Adrenal gland (tissue), 12 donors: ENCODE data around the gene MNDA. TPM values are rescaled to one million over a fixed set of nuclear protein-coding genes. Genes with fewer than 3 reads are reported as not detected.
"Not testable (repeated sequence)": the region's sequence is repeated elsewhere in the genome, so short reads cannot be mapped to it uniquely, and the experiment has no call there.

ENCODE experiments used
- DNase-seq, 7 donors: peaks; one replicate each; pipeline ENCODE4 v3.0.0-alpha.2; 2019 to 2020
- H3K27ac ChIP-seq, 5 donors: fragments of 200-600 bp; sonication (generic) in 4 of 5; 1 replicate in 3 of 5; 2 replicates in 2 of 5; pipeline versions ENCODE4 v1.5.1 to v1.8.0; 2016 to 2020; ENCODE audit warnings: mild to moderate bottlenecking in 1 of 5
- H3K27me3 ChIP-seq: fragments of 200-600 bp; 2 replicates; pipeline ENCODE4 v1.8.0; 2021
- H3K36me3 ChIP-seq, 2 donors: fragments of 200-600 bp; replicated peaks in 1 of 2; 1 replicate in 1 of 2; 2 replicates in 1 of 2; pipeline versions ENCODE4 v1.5.1 to v1.8.0; 2018 to 2022
- H3K4me1 ChIP-seq, 2 donors: fragments of 200-600 bp; replicated peaks in 1 of 2; 1 replicate in 1 of 2; 2 replicates in 1 of 2; pipeline versions ENCODE4 v1.5.1 to v1.8.0; 2018 to 2021
- H3K4me3 ChIP-seq, 4 donors: fragments of 200-600 bp; sonication (generic) in 3 of 4; one replicate each; pipeline ENCODE4 v1.5.1; 2016 to 2018
- H3K9me3 ChIP-seq, 3 donors: fragments of 200-600 bp; sonication (generic) in 1 of 3; replicated peaks in 1 of 3; 1 replicate in 2 of 3; 2 replicates in 1 of 3; pipeline versions ENCODE4 v1.5.1 to v1.8.0; 2016 to 2021
- CTCF ChIP-seq, 6 experiments: fragments of 450-650 bp in 4 of 6; fragments of 200-600 bp in 2 of 6; sonication (generic) in 1 of 6; IDR thresholded peaks; 1 replicate in 5 of 6; 2 replicates in 1 of 6; pipeline versions ENCODE4 v1.5.1 to v1.8.0; 2016 to 2021; ENCODE audit warnings: antibody characterized with exemption in 6 of 6, mild to moderate bottlenecking in 2 of 6, moderate library complexity in 1 of 6
- POLR2A ChIP-seq, 2 donors: fragments of 450-650 bp; IDR thresholded peaks; one replicate each; pipeline ENCODE4 v1.6.1; 2017; ENCODE audit warnings: antibody characterized with exemption in 2 of 2, mild to moderate bottlenecking in 2 of 2, moderate library complexity in 1 of 2
- WGBS, 4 donors: extraction: QIAGEN DNeasy Blood & Tissue Kit in 2 of 4; methylation state at CpG; one replicate each; pipeline versions ENCODE4 v1.1.5 to v1.1.7; 2013 to 2017; 5-methylcytosine and 5-hydroxymethylcytosine counted together
- intact Hi-C, 2 donors: fragments of 100-400 bp; cut with DNase I; formaldehyde crosslinking; loops; one replicate each; pipeline versions ENCODE4 v1.14.1 to v1.15.0; 2022 to 2023
- polyA plus RNA-seq, 3 donors: library from polyadenylated mRNA; stranded (reverse); fragments of 200-250 nt in 2 of 3; fragments of 350-450 nt in 1 of 3; fragmentation: Illumina TruSeq in 1 of 3; extraction: RNeasy Lipid Tissue Mini Kit (QIAGEN cat#74804) in 1 of 3; gene quantifications; one replicate each; pipeline ENCODE4 v1.2.3, GENCODE V29; 2013 to 2014
- small RNA-seq, 2 donors: library from RNA; depleted of rRNA; stranded (forward); fragments of <200 nt; gene quantifications; one replicate each; pipeline ENCODE3, GENCODE V24; 2016
- total RNA-seq, 9 donors: library from RNA; depleted of rRNA in 4 of 9; stranded (reverse); fragments of >200 nt in 4 of 9; fragments of 120-200 nt in 1 of 9; fragmentation: NEBNext Ultra II Directional in 1 of 9; extraction: Animal tissue kit (Norgen Biotek cat#: 25700) in 1 of 9; gene quantifications; one replicate each; pipeline versions ENCODE4 v1.1.0 to v1.2.4, GENCODE V29; 2013 to 2023
- donor health status: healthy with polysubstance abuse.
- donor health status: Bipolar disorder and iron deficiency.
- donor health status: DM: yes; HTN: yes; CAD: no.
- donor health status: DM: no; HTN: no; CAD: no.
- donor health status: DM: no; HTN: no; CAD: no.
- donor health status: DM: yes; HTN: yes; CAD: no.

MNDA gene
- total and polyA plus RNA-seq, 12 donors = 3.1 to 17.9 (median 13.6) TPM

GRCh38 chr1:158864595-158864994, 33.4 kb downstream of the MNDA start:
- intact Hi-C loops = no loop called here
- Histone ChIP-seq H3K27ac (no peak overlapping the region), H3K9me3 (no peaks in the 10 kb centered on the region), H3K4me1 (no peaks in the 10 kb centered on the region), H3K27me3 (no peaks in the 10 kb centered on the region), H3K36me3 (no peaks in the 10 kb centered on the region), H3K4me3 (no peak overlapping the region)
- WGBS, 4 donors = 56 to 87% (median 62%) methylated on average over 2 to 6 of the region's 6 CpGs
- no peak for DNase-seq
- TF ChIP-seq CTCF (IDR thresholded peaks at IDR 0.05) (no peak), POLR2A (IDR thresholded peaks at IDR 0.05) (no peak)

- DNase-seq, H3K27ac ChIP-seq, H3K27me3 ChIP-seq, H3K36me3 ChIP-seq, H3K4me1 ChIP-seq, H3K4me3 ChIP-seq, intact Hi-C loops, H3K9me3 ChIP-seq: not testable (repeated sequence)
- 90 to 94% (median 92%) methylated on average over 5 of the region's 5 CpGs for WGBS, 4 donors
These were observed 39.3 kb downstream of the MNDA start for GRCh38 chr1:158870438-158870837.

- H3K27me3 ChIP-seq = no peaks in the 10 kb centered on the region
- DNase-seq = no peak
- H3K9me3 ChIP-seq = no peaks in the 10 kb centered on the region
- intact Hi-C loops = no loop called here
- H3K4me1 ChIP-seq = no peaks in the 10 kb centered on the region
- WGBS, 4 donors = 71 to 79% (median 75%) methylated on average over 2 of the region's 2 CpGs
- no peak overlapping the region for H3K4me3 ChIP-seq
- no peaks in the 10 kb centered on the region for H3K36me3 ChIP-seq
- TF ChIP-seq CTCF (IDR thresholded peaks at IDR 0.05) = no peak
- no peak for TF ChIP-seq POLR2A (IDR thresholded peaks at IDR 0.05)
- H3K27ac ChIP-seq = no peak overlapping the region
These were observed 42.0 kb downstream of the MNDA start for GRCh38 chr1:158873141-158873540.

- no peaks in the 10 kb centered on the region for H3K9me3 ChIP-seq
- no peak for DNase-seq
- no peak for TF ChIP-seq POLR2A (IDR thresholded peaks at IDR 0.05)
- TF ChIP-seq CTCF (IDR thresholded peaks at IDR 0.05) = no peak
- H3K4me3 ChIP-seq = no peak overlapping the region
- H3K27ac ChIP-seq = no peak overlapping the region
- intact Hi-C loops = no loop called here
- no peaks in the 10 kb centered on the region for H3K4me1 ChIP-seq
- H3K36me3 ChIP-seq = no peaks in the 10 kb centered on the region
- H3K27me3 ChIP-seq = no peaks in the 10 kb centered on the region
These were observed 62.5 kb downstream of the MNDA start for GRCh38 chr1:158893654-158894053.

- WGBS, 4 donors = 80 to 100% methylated on average over 2 of the region's 2 CpGs; no CpG with 5 or more reads in 2 of the 4 donors
- Histone ChIP-seq H3K4me3 (no peak overlapping the region), H3K27me3 (no peaks in the 10 kb centered on the region), H3K9me3 (no peaks in the 10 kb centered on the region), H3K27ac (no peak overlapping the region), H3K36me3 (no peaks in the 10 kb centered on the region), H3K4me1 (no peaks in the 10 kb centered on the region)
- TF ChIP-seq POLR2A (IDR thresholded peaks at IDR 0.05) (no peak), CTCF (IDR thresholded peaks at IDR 0.05) (no peak)
- intact Hi-C loops = no loop called here
- no peak for DNase-seq
These were observed 67.6 kb downstream of the MNDA start for GRCh38 chr1:158898722-158899121.

Small RNA genes lying within 50 kb of the gene (small RNA-seq; reads per million reads assigned to genes)
- 0 reads per million in 2 donors for gene OR2AQ1P

Other genes starting within 250 kb of the MNDA start
- gene OR10Z1, start 226.1 kb upstream of the MNDA start, total RNA-seq = not detected
- gene OR10Z1, start 226.1 kb upstream of the MNDA start, polyA plus RNA-seq = not detected
- 1 to 10 TPM in 1 of 9 donors, under 1 TPM in 3, not detected in 5; 0.14 to 2.8 (median 0.31) TPM for gene SPTA1, start 144.6 kb upstream of the MNDA start, total RNA-seq
- gene SPTA1, start 144.6 kb upstream of the MNDA start, polyA plus RNA-seq = under 1 TPM in 1 of 3 donors, not detected in 2; under 0.01 TPM
- not detected for gene OR6K2, start 130.7 kb upstream of the MNDA start, total RNA-seq
- not detected for gene OR6K2, start 130.7 kb upstream of the MNDA start, polyA plus RNA-seq
- gene OR6K3, start 110.6 kb upstream of the MNDA start, total RNA-seq = not detected
- gene OR6K3, start 110.6 kb upstream of the MNDA start, polyA plus RNA-seq = under 1 TPM in 1 of 3 donors, not detected in 2; 0.32 TPM
- not detected for gene OR6K6, start 76.6 kb upstream of the MNDA start, total RNA-seq
- not detected for gene OR6K6, start 76.6 kb upstream of the MNDA start, polyA plus RNA-seq
- not detected for gene OR6N1, start 59.2 kb upstream of the MNDA start, total RNA-seq
- not detected for gene OR6N1, start 59.2 kb upstream of the MNDA start, polyA plus RNA-seq
- gene OR6N2, start 50.1 kb upstream of the MNDA start, total RNA-seq = not detected
- gene OR6N2, start 50.1 kb upstream of the MNDA start, polyA plus RNA-seq = not detected
- 1 to 10 TPM in 2 of 9 donors, under 1 TPM in 6, not detected in 1; 0.11 to 2.8 (median 0.40) TPM for gene PYHIN1, start 100.2 kb downstream of the MNDA start, total RNA-seq
- under 1 TPM; 0.24 to 0.48 (median 0.32) TPM for gene PYHIN1, start 100.2 kb downstream of the MNDA start, polyA plus RNA-seq
- gene IFI16, start 178.6 kb downstream of the MNDA start, total RNA-seq = 100 to 1,000 TPM in 3 of 9 donors, 10 to 100 TPM in 6; 39.4 to 130 (median 80.5) TPM
- gene IFI16, start 178.6 kb downstream of the MNDA start, polyA plus RNA-seq = 100 to 1,000 TPM in 2 of 3 donors, 10 to 100 TPM in 1; 92.0 to 128 (median 123) TPM
- 1 to 10 TPM in 3 of 9 donors, under 1 TPM in 5, not detected in 1; 0.11 to 1.3 (median 0.62) TPM for gene AIM2, start 245.4 kb downstream of the MNDA start, total RNA-seq
- under 1 TPM; 0.17 to 0.72 (median 0.57) TPM for gene AIM2, start 245.4 kb downstream of the MNDA start, polyA plus RNA-seq